ENCODE data around the gene JADE2. TPM values are rescaled to one million over a fixed set of nuclear protein-coding genes. Genes with fewer than 3 reads are reported as not detected.

Gene JADE2
- total and polyA plus RNA-seq, 11 donors, result 8.3 to 54.8 (median 30.5) TPM

DNA sequence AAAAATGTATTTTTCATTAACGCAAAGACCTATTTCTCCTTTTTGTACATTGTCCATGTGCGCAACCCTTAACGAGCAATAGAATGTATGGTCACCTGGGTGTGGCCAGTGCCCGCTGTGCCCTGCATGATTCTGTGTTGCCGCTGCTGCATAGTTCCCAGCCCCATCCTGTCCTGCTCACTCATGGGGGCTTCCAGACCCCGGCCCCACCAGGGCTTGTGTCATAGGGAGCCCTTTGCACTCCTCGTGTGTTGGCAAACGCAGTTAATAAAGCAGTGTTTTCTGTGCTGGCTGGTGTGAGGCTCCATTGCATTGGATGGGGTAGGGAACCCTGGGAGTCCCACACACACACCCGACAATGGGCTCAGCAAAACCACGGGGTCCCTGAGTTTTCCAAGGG lies 57.5 kb downstream of the JADE2 start:
- Histone ChIP-seq H3K4me3 (no peak overlapping the region), H3K27me3 (no peaks in the 10 kb centered on the region), H3K9me3 (no peaks in the 10 kb centered on the region), H3K4me1 (peaks cover 0 to 36% (median 21%) of the 10 kb centered on the region in 12 donors), H3K27ac (no peak overlapping the region), H3K36me3 (peaks cover 0 to 32% (median 24%) of the 10 kb centered on the region in 9 donors)
- DNase-seq, result peak in 1 of 5 donors; percentile 1
- 90 to 94% (median 93%) methylated on average over 10 of the region's 10 CpGs for WGBS, 4 donors
- ATAC-seq, result no peak
- TF ChIP-seq POLR2A (IDR thresholded peaks at IDR 0.05) (no peak), CTCF (IDR thresholded peaks at IDR 0.05) (no peak)
- intact Hi-C loops (cut with DNase I), result loop anchor here in 9 of 10 donors (5.0 to 10.0 kb wide), 3 partner anchors 276 to 398 kb away; no protein-coding TSS in a partner anchor

- no peak for TF ChIP-seq POLR2A (IDR thresholded peaks at IDR 0.05)
- no peak for TF ChIP-seq CTCF (IDR thresholded peaks at IDR 0.05)
- Histone ChIP-seq H3K27me3 (no peaks in the 10 kb centered on the region), H3K4me1 (peaks cover 0 to 36% (median 21%) of the 10 kb centered on the region in 12 donors), H3K9me3 (no peaks in the 10 kb centered on the region), H3K4me3 (no peak overlapping the region), H3K27ac (no peak overlapping the region), H3K36me3 (peaks cover 0 to 24% (median 17%) of the 10 kb centered on the region in 9 donors)
- ATAC-seq (no peak), DNase-seq (no peak)
- intact Hi-C loops (cut with DNase I), result loop anchor here in 9 of 10 donors (5.0 to 10.0 kb wide), 3 partner anchors 276 to 399 kb away; no protein-coding TSS in a partner anchor
- WGBS, 4 donors, result 78 to 88% (median 84%) methylated on average over 1 to 2 of the region's 2 CpGs
These were observed 58.3 kb downstream of the JADE2 start for GRCh38 chr5:134583766-134584165.

- intact Hi-C loops (cut with DNase I), result loop anchor here (5.0 to 10.0 kb wide), 6 partner anchors 172 to 402 kb away; partner anchors contain the start of gene CDKN2AIPNL (in 1 of the 10)
- Histone ChIP-seq H3K27ac (no peak overlapping the region), H3K4me3 (no peak overlapping the region), H3K36me3 (peaks cover 0 to 15% (median 8%) of the 10 kb centered on the region in 9 donors), H3K4me1 (peaks cover 0 to 36% (median 21%) of the 10 kb centered on the region in 12 donors), H3K27me3 (no peaks in the 10 kb centered on the region), H3K9me3 (no peaks in the 10 kb centered on the region)
- ATAC-seq (no peak), DNase-seq (peak in 1 of 5 donors; percentile 18)
- WGBS, 4 donors, result 74 to 83% (median 77%) methylated on average over 3 of the region's 3 CpGs; no CpG with 5 or more reads in 1 of the 4 donors
- no peak for TF ChIP-seq CTCF (IDR thresholded peaks at IDR 0.05)
These were observed 59.2 kb downstream of the JADE2 start for GRCh38 chr5:134584662-134585061.

GRCh38 chr5:134585966-134586365 lies 60.5 kb downstream of the JADE2 start:
- 75 to 95% (median 94%) methylated on average over 1 to 2 of the region's 2 CpGs; no CpG with 5 or more reads in 1 of the 4 donors for WGBS, 4 donors
- intact Hi-C loops (cut with DNase I), result loop anchor here (1.0 to 10.0 kb wide), 8 partner anchors 174 to 404 kb away; partner anchors contain the start of gene CDKN2AIPNL (in 1 of the 10)
- ATAC-seq, result no peak
- Histone ChIP-seq H3K27ac (no peak overlapping the region), H3K4me3 (no peak overlapping the region), H3K27me3 (no peaks in the 10 kb centered on the region), H3K36me3 (peaks cover 0 to 4% (median 0%) of the 10 kb centered on the region in 9 donors), H3K4me1 (peaks cover 0 to 30% (median 19%) of the 10 kb centered on the region in 12 donors), H3K9me3 (no peaks in the 10 kb centered on the region)
- peak in 1 of 5 donors; percentile 11 for DNase-seq
- TF ChIP-seq POLR2A (IDR thresholded peaks at IDR 0.05) (no peak), CTCF (IDR thresholded peaks at IDR 0.05) (no peak)

Measured in heart left ventricle (tissue), 16 donors.